IMR-90 (cell line): ENCODE measurements around the gene TIGD2. TPM values are rescaled to one million over a fixed set of nuclear protein-coding genes. Genes with fewer than 3 reads are reported as not detected.

Source experiments
- ATAC-seq: fragments of 200-7000 bp; cut with Tn5 transposase; 2 replicates; pipeline ENCODE4 v1.9.1; 2020; ENCODE audit warnings: low read depth, mild to moderate bottlenecking, moderate library complexity
- BruUV-seq: library from RNA; stranded (reverse); fragments of 400-500 nt; replicated peaks from 2 replicates; lab custom pipeline; 2021; lab: Mats Ljungman, UMichigan
- CTCF ChIA-PET: fragments of 300-600 bp; formaldehyde crosslinking; extraction: SDS; loops from one replicate; lab custom pipeline; 2021; ENCODE audit warnings: antibody characterized with exemption; lab: Yijun Ruan, JAX
- POLR2A ChIA-PET: fragments of 300-600 bp; sonication (Branson Sonifier 250); formaldehyde crosslinking; loops from one replicate; lab custom pipeline; 2022; ENCODE audit warnings: antibody characterized with exemption; ENCODE audit not compliant: unreplicated experiment; lab: Charles Lee
- DNase-seq: peaks from one replicate; pipeline ENCODE4 v3.0.0; 2013
- H2AFZ ChIP-seq: replicated peaks from 2 replicates; pipeline ENCODE3; 2013; ENCODE audit warnings: low read length, mild to moderate bottlenecking; ENCODE audit not compliant: poor library complexity
- H2AK5ac ChIP-seq: 2 replicates; pipeline ENCODE4 v1.6.1; 2013; ENCODE audit warnings: low read depth, low read length, inconsistent platforms
- H2AK9ac ChIP-seq: replicated peaks from 2 replicates; pipeline ENCODE3; 2013; ENCODE audit warnings: mild to moderate bottlenecking, low read depth, low read length, moderate library complexity; ENCODE audit not compliant: poor library complexity
- H2BK120ac ChIP-seq: 2 replicates; pipeline ENCODE4 v1.6.1; 2013; ENCODE audit warnings: low read depth, low read length, inconsistent platforms
- H2BK15ac ChIP-seq: 3 replicates; pipeline ENCODE4 v1.6.1; 2013; ENCODE audit warnings: low read depth, low read length, inconsistent platforms
- H2BK20ac ChIP-seq: 2 replicates; pipeline ENCODE4 v1.6.1; 2013; ENCODE audit warnings: low read depth, mild to moderate bottlenecking, inconsistent platforms, low read length, moderate library complexity
- H2BK5ac ChIP-seq: 2 replicates; pipeline ENCODE4 v1.6.1; 2013; ENCODE audit warnings: mild to moderate bottlenecking, low read depth, low read length, inconsistent platforms; ENCODE audit not compliant: poor library complexity, severe bottlenecking
- H3K14ac ChIP-seq: replicated peaks from 2 replicates; pipeline ENCODE4 v1.6.1; 2013; ENCODE audit warnings: low read depth, low read length, inconsistent platforms
- H3K18ac ChIP-seq: 2 replicates; pipeline ENCODE4 v1.6.1; 2013; ENCODE audit warnings: low read depth, low read length, control low read depth
- H3K23ac ChIP-seq: 2 replicates; pipeline ENCODE4 v1.6.1; 2013; ENCODE audit warnings: low read depth, low read length, inconsistent platforms
- H3K27ac ChIP-seq: 2 replicates; pipeline ENCODE4 v1.5.1; 2013; ENCODE audit warnings: mild to moderate bottlenecking, control low read depth, low read length; ENCODE audit not compliant: insufficient read depth
- H3K27me3 ChIP-seq: 2 replicates; pipeline ENCODE4 v1.6.1; 2013; ENCODE audit warnings: low read length; ENCODE audit not compliant: control insufficient read depth, insufficient read depth
- H3K36me3 ChIP-seq: 2 replicates; pipeline ENCODE4 v1.6.1; 2013; ENCODE audit warnings: low read length, mixed read lengths; ENCODE audit not compliant: control insufficient read depth, insufficient read depth
- H3K4ac ChIP-seq: 2 replicates; pipeline ENCODE4 v1.6.1; 2013; ENCODE audit warnings: low read depth, low read length, inconsistent platforms
- H3K4me1 ChIP-seq: 2 replicates; pipeline ENCODE4 v1.6.1; 2013; ENCODE audit warnings: low read length, mixed read lengths; ENCODE audit not compliant: control insufficient read depth, insufficient read depth
- H3K4me2 ChIP-seq: 2 replicates; pipeline ENCODE4 v1.6.1; 2013; ENCODE audit warnings: low read depth, mild to moderate bottlenecking, control low read depth, low read length, moderate library complexity
- H3K4me3 ChIP-seq: 2 replicates; pipeline ENCODE4 v1.5.1; 2013; ENCODE audit warnings: low read depth, mild to moderate bottlenecking, control low read depth, low read length, moderate library complexity; ENCODE audit not compliant: insufficient read depth
- H3K56ac ChIP-seq: 2 replicates; pipeline ENCODE4 v1.6.1; 2013; ENCODE audit warnings: low read length, inconsistent platforms; ENCODE audit not compliant: insufficient read depth; ENCODE audit errors: extremely low read depth
- H3K79me1 ChIP-seq, 2 experiments: 2 replicates each; pipeline ENCODE4 v1.6.1; 2013; ENCODE audit warnings: low read length in 2 of 2, inconsistent platforms in 1 of 2, low read depth in 1 of 2
- H3K9ac ChIP-seq: 2 replicates; pipeline ENCODE4 v1.6.1; 2013; ENCODE audit warnings: low read depth, low read length, control low read depth
- H3K9me1 ChIP-seq: 2 replicates; pipeline ENCODE4 v1.6.1; 2013; ENCODE audit warnings: low read length, inconsistent platforms; ENCODE audit not compliant: insufficient read depth
- H3K9me3 ChIP-seq: 2 replicates; pipeline ENCODE4 v1.6.1; 2013; ENCODE audit warnings: low read length; ENCODE audit not compliant: control insufficient read depth, insufficient read depth
- H4K20me1 ChIP-seq: 2 replicates; pipeline ENCODE4 v1.6.1; 2013; ENCODE audit warnings: low read length, inconsistent platforms; ENCODE audit not compliant: insufficient read depth
- H4K5ac ChIP-seq: 2 replicates; pipeline ENCODE4 v1.6.1; 2013; ENCODE audit warnings: mild to moderate bottlenecking, low read depth, low read length, control low read depth
- H4K8ac ChIP-seq, 2 experiments: 2 replicates each; pipeline ENCODE4 v1.6.1; 2013; ENCODE audit warnings: low read depth in 2 of 2, low read length in 2 of 2, control low read depth in 1 of 2, inconsistent platforms in 1 of 2
- H4K91ac ChIP-seq: 2 replicates; pipeline ENCODE4 v1.6.1; 2013; ENCODE audit warnings: low read depth, low read length, inconsistent platforms; ENCODE audit not compliant: insufficient read depth
- CEBPB ChIP-seq: IDR thresholded peaks from 2 replicates; pipeline ENCODE4 v1.6.1; 2012; ENCODE audit warnings: low read depth, low read length, improper control_type of control experiment
- CHD1 ChIP-seq: IDR thresholded peaks from 2 replicates; pipeline ENCODE4 v1.6.1; 2012; ENCODE audit warnings: low read depth, low read length, improper control_type of control experiment
- FOS ChIP-seq: fragments of 150-350 bp; IDR thresholded peaks from 2 replicates; pipeline ENCODE4 v1.6.1; 2016; ENCODE audit warnings: low read depth, low read length
- MAFK ChIP-seq: IDR thresholded peaks from 2 replicates; pipeline ENCODE4 v1.6.1; 2012; ENCODE audit warnings: low read depth, low read length, improper control_type of control experiment
- MAZ ChIP-seq: IDR thresholded peaks from 2 replicates; pipeline ENCODE4 v1.6.1; 2012; ENCODE audit warnings: low read depth, mild to moderate bottlenecking, low read length, improper control_type of control experiment, moderate library complexity, borderline replicate concordance
- MXI1 ChIP-seq: IDR thresholded peaks from 2 replicates; pipeline ENCODE4 v1.6.1; 2012; ENCODE audit warnings: low read depth, mild to moderate bottlenecking, low read length, moderate library complexity, borderline replicate concordance
- NFE2L2 ChIP-seq: fragments of 150-350 bp; IDR thresholded peaks from 2 replicates; pipeline ENCODE4 v1.6.1; 2016; ENCODE audit warnings: low read depth, mild to moderate bottlenecking, low read length
- RAD21 ChIP-seq: IDR thresholded peaks from 2 replicates; pipeline ENCODE4 v1.6.1; 2012; ENCODE audit warnings: low read length, improper control_type of control experiment
- WGBS, 2 experiments: methylation state at CpG; one replicate each; pipeline versions ENCODE4 v1.1.5 to v1.1.7; 2013; ENCODE audit warnings: missing lambda C conversion rate in 2 of 2; ENCODE audit not compliant: insufficient read length in 1 of 2; ENCODE audit errors: extremely low coverage in 2 of 2; 5-methylcytosine and 5-hydroxymethylcytosine counted together
- dilution Hi-C: fragments of 300-500 bp; cut with HindIII; formaldehyde crosslinking; loops from one replicate; pipeline ENCODE4 v1.14.3; 2018; ENCODE audit warnings: low sequenced_read_pairs; ENCODE audit not compliant: unreplicated experiment
- in situ Hi-C: fragments of 300-500 bp; cut with MboI; formaldehyde crosslinking; loops from 3 replicates; pipeline ENCODE4 v1.14.3; 2019; ENCODE audit warnings: low sequenced_read_pairs, inconsistent platforms, mixed read lengths
- intact Hi-C: fragments of 100-400 bp; cut with micrococcal nuclease; formaldehyde crosslinking; loops from 2 replicates; pipeline ENCODE4 v1.10.0; 2022
- polyA plus RNA-seq, 3 experiments: library from polyadenylated mRNA; depleted of rRNA; stranded (reverse); fragments of >200 nt; gene quantifications; 2 replicates each; pipeline ENCODE4 v1.2.3, GENCODE V29; 2012; ENCODE audit warnings: low replicate concordance in 1 of 3
- total RNA-seq: library from RNA; depleted of rRNA; stranded (reverse); fragments of >200 nt; gene quantifications from 2 replicates; pipeline ENCODE4 v1.2.3, GENCODE V29; 2012
- TF ChIP-seq, protein P1 (sequence below): fragments of 150-350 bp; IDR thresholded peaks from 2 replicates; pipeline ENCODE4 v1.6.1; 2017; ENCODE audit warnings: mild to moderate bottlenecking, antibody characterized with exemption, low read length, low read depth
- TF ChIP-seq, protein P2 (sequence below): fragments of 150-350 bp; IDR thresholded peaks from 2 replicates; pipeline ENCODE4 v1.6.1; 2016; ENCODE audit warnings: low read depth, mild to moderate bottlenecking, low read length, moderate library complexity, borderline replicate concordance

Gene TIGD2
- total and polyA plus RNA-seq, 2 of the 4 experiments (the other 2 are of a cell fraction): 5.6 to 12.4 TPM

DNA sequence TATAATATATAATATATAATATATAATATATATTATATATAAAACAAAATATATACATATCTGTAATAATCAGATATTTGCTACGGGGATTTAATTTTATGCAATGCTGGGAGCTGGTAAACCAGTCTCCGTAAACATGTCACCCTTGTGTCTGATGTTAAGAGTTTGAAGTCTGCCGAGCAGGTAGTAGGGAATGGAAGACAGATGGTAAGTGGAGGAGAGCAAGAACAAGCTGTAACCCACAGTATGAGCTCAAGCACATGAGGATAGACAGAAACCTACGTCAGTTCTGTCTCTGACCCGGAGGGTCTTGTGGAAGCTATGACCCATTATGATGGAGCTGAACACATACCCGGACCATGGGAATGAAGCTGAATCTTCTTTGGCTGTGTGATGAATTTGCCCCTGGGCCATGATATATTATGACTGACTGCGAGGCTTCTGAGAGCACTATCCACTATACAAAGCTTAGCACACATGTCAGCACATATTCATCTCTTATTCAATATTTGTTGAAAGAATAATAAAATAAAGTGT, 46.2 kb downstream of the TIGD2 start:
- CTCF ChIA-PET: interaction anchor here (1.2 kb wide), 1 partner anchor 338 kb away, joined by 3 read pairs; no protein-coding TSS in a partner anchor
- no peak overlapping the region for H2BK15ac ChIP-seq
- no peaks in the 10 kb centered on the region for H3K4me1 ChIP-seq
- no peak overlapping the region for H3K56ac ChIP-seq
- POLR2A ChIA-PET: no interaction called here
- TF ChIP-seq RAD21: no peak
- TF ChIP-seq, protein P1, sequence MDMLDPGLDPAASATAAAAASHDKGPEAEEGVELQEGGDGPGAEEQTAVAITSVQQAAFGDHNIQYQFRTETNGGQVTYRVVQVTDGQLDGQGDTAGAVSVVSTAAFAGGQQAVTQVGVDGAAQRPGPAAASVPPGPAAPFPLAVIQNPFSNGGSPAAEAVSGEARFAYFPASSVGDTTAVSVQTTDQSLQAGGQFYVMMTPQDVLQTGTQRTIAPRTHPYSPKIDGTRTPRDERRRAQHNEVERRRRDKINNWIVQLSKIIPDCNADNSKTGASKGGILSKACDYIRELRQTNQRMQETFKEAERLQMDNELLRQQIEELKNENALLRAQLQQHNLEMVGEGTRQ: no peak
- no peak for TF ChIP-seq CHD1
- TF ChIP-seq, protein P2, sequence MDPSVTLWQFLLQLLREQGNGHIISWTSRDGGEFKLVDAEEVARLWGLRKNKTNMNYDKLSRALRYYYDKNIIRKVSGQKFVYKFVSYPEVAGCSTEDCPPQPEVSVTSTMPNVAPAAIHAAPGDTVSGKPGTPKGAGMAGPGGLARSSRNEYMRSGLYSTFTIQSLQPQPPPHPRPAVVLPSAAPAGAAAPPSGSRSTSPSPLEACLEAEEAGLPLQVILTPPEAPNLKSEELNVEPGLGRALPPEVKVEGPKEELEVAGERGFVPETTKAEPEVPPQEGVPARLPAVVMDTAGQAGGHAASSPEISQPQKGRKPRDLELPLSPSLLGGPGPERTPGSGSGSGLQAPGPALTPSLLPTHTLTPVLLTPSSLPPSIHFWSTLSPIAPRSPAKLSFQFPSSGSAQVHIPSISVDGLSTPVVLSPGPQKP: no peak
- no peak for TF ChIP-seq CEBPB
- TF ChIP-seq MAFK: no peak
- TF ChIP-seq NFE2L2: no peak
- no peak for TF ChIP-seq FOS
- no peak for TF ChIP-seq MXI1
- TF ChIP-seq MAZ: no peak
- no peak overlapping the region for H3K23ac ChIP-seq
- H3K9me3 ChIP-seq: no peaks in the 10 kb centered on the region
- ATAC-seq (no peak), DNase-seq (no peak)
- no peak overlapping the region for H2AFZ ChIP-seq
- H3K9me1 ChIP-seq: no peaks in the 10 kb centered on the region
- no peak overlapping the region for H4K5ac ChIP-seq
- no peak overlapping the region for H4K91ac ChIP-seq
- no peak overlapping the region for H2AK5ac ChIP-seq
- no peaks in the 10 kb centered on the region for H3K36me3 ChIP-seq
- H3K14ac ChIP-seq: no peak overlapping the region
- no peak overlapping the region for H2AK9ac ChIP-seq
- H3K9ac ChIP-seq: no peak overlapping the region
- H3K18ac ChIP-seq: no peak overlapping the region
- no peaks in the 10 kb centered on the region for H4K20me1 ChIP-seq
- H3K4ac ChIP-seq: no peak overlapping the region
- no peak overlapping the region for H3K4me3 ChIP-seq
- no peaks in the 10 kb centered on the region for H3K79me1 ChIP-seq
- in situ Hi-C loops (no loop called here), intact Hi-C loops (loop anchor here (2.0 to 10.0 kb wide), 2 partner anchors 277 to 747 kb away; no protein-coding TSS in a partner anchor), dilution Hi-C loops (no loop called here)
- no peak overlapping the region for H3K27ac ChIP-seq
- H2BK20ac ChIP-seq: no peak overlapping the region
- 60% methylated on average over 1 of the region's 7 CpGs; no CpG with 5 or more reads in 1 of the 2 experiments for WGBS, 2 experiments
- BruUV-seq: no TSS peak
- H3K27me3 ChIP-seq: peaks cover 8% of the 10 kb centered on the region
- no peak overlapping the region for H4K8ac ChIP-seq
- no peak overlapping the region for H3K4me2 ChIP-seq
- H2BK5ac ChIP-seq: no peak overlapping the region
- H2BK120ac ChIP-seq: no peak overlapping the region
